Neural progenitor cell (in vitro differentiated cells): Measurements from ENCODE around the gene DISP1. TPM values are rescaled to one million over a fixed set of nuclear protein-coding genes. Genes with fewer than 3 reads are reported as not detected.

Source experiments
- DNase-seq: peaks from one replicate; pipeline ENCODE4 v3.0.0-alpha.2; 2016; ENCODE audit warnings: low spot score
- H2AFZ ChIP-seq: fragments of 200-600 bp; sonication (generic); replicated peaks from 2 replicates; pipeline ENCODE4 v1.6.1; 2016; ENCODE audit warnings: antibody characterized with exemption
- H3F3A ChIP-seq: fragments of 200-600 bp; sonication (generic); 2 replicates; pipeline ENCODE4 v1.6.1; 2016; ENCODE audit warnings: antibody characterized with exemption, low read depth
- H3K27ac ChIP-seq: fragments of 200-600 bp; sonication (generic); 2 replicates; pipeline ENCODE4 v1.5.1; 2016; ENCODE audit warnings: mild to moderate bottlenecking
- H3K27me3 ChIP-seq: fragments of 200-600 bp; sonication (generic); 2 replicates; pipeline ENCODE4 v1.6.1; 2016; ENCODE audit warnings: mild to moderate bottlenecking, moderate library complexity
- H3K36me3 ChIP-seq: fragments of 200-600 bp; sonication (generic); 2 replicates; pipeline ENCODE4 v1.5.1; 2016
- H3K4me1 ChIP-seq: fragments of 200-600 bp; sonication (generic); 2 replicates; pipeline ENCODE4 v1.6.1; 2016; ENCODE audit warnings: mixed run types
- H3K4me2 ChIP-seq: fragments of 200-600 bp; sonication (generic); 2 replicates; pipeline ENCODE4 v1.6.1; 2016
- H3K4me3 ChIP-seq: fragments of 200-600 bp; sonication (generic); 2 replicates; pipeline ENCODE4 v1.5.1; 2016
- H3K79me2 ChIP-seq: fragments of 200-600 bp; sonication (generic); 2 replicates; pipeline ENCODE4 v1.6.1; 2016; ENCODE audit warnings: low read depth
- H3K9ac ChIP-seq: fragments of 200-600 bp; sonication (generic); 2 replicates; pipeline ENCODE4 v1.6.1; 2016
- H3K9me3 ChIP-seq: fragments of 200-600 bp; sonication (generic); 2 replicates; pipeline ENCODE4 v1.5.1; 2016; ENCODE audit warnings: low read depth
- H4K20me1 ChIP-seq: fragments of 200-600 bp; sonication (generic); 2 replicates; pipeline ENCODE4 v1.6.1; 2016; ENCODE audit warnings: low read depth
- H3K27ac Mint-ChIP-seq: 3 replicates; pipeline ENCODE4 v1.8.0; 2021; ENCODE audit warnings: mixed read lengths
- H3K27me3 Mint-ChIP-seq: 2 replicates; pipeline ENCODE4 v1.8.0; 2022; ENCODE audit warnings: low read depth, mild to moderate bottlenecking, inconsistent platforms, moderate library complexity, mixed read lengths; ENCODE audit not compliant: insufficient read depth
- H3K36me3 Mint-ChIP-seq: 3 replicates; pipeline ENCODE4 v1.8.0; 2021; ENCODE audit warnings: mixed read lengths
- H3K4me1 Mint-ChIP-seq: 3 replicates; pipeline ENCODE4 v1.8.0; 2021; ENCODE audit warnings: mixed read lengths
- H3K4me3 Mint-ChIP-seq: 3 replicates; pipeline ENCODE4 v1.8.0; 2021; ENCODE audit warnings: mild to moderate bottlenecking, moderate library complexity, mixed read lengths
- H3K9me3 Mint-ChIP-seq: 3 replicates; pipeline ENCODE4 v1.8.0; 2020; ENCODE audit warnings: mixed read lengths
- CTCF ChIP-seq: fragments of 200-600 bp; sonication (generic); IDR thresholded peaks from 2 replicates; pipeline ENCODE4 v1.5.1; 2017; ENCODE audit warnings: antibody characterized with exemption, mild to moderate bottlenecking
- EZH2 ChIP-seq: fragments of 200-600 bp; sonication (generic); IDR thresholded peaks from 2 replicates; pipeline ENCODE4 v1.6.1; 2017; ENCODE audit warnings: antibody characterized with exemption, mild to moderate bottlenecking, moderate library complexity
- EZH2phosphoT487 ChIP-seq: fragments of 200-600 bp; sonication (generic); IDR thresholded peaks from 2 replicates; pipeline ENCODE4 v1.6.1; 2017; ENCODE audit warnings: antibody characterized with exemption
- total RNA-seq: library from RNA; depleted of rRNA; stranded (reverse); fragments of >200 nt; gene quantifications from 2 replicates; pipeline ENCODE4 v1.2.3, GENCODE V29; 2015; ENCODE audit warnings: low replicate concordance

DISP1 gene
- total RNA-seq, 1 donor from 2014 or later, result 6.5 TPM

DNA sequence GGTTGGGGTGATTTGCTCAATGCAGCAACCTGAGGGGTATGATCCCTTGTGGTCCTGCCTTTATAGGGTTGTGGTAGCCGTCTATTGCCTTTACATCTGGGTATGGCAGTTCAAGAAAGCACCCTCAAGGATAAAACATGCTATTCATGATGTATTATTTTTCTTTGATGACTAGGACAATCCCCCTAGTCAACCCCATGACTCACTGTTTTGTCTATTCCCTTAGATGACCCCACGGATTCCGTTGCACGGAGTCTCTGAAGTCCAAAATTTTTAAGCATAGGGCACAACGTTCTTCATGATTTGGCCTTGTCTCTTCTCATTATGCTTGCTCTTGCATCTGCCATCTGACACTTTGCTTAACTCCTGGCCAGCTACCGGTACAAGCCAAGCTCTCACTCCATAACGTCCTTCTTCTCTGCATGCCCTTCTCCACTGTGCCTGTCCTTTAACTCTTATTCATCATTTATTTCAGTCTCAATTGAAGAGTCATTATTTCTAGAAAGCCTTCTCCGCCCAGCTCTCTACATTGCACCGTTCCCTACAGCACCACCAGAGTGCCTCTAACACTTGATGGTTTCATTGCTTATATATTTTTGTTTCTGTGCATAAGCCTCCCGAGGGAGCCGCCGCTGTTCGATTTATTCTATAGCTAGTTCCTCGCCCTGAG is 838 bp upstream of the DISP1 start:
- Mint-ChIP-seq H3K27me3 (no peaks in the 10 kb centered on the region), H3K36me3 (peaks cover under 1% of the 10 kb centered on the region), H3K9me3 (no peaks in the 10 kb centered on the region), H3K4me3 (peak overlapping the region; percentile 88), H3K4me1 (peaks cover 27% of the 10 kb centered on the region), H3K27ac (peak overlapping the region; percentile 43)
- peaks cover 15% of the 10 kb centered on the region for H3K4me1 ChIP-seq
- H3K27ac ChIP-seq, result no peak overlapping the region
- H3K9me3 ChIP-seq, result no peaks in the 10 kb centered on the region
- no peaks in the 10 kb centered on the region for H4K20me1 ChIP-seq
- DNase-seq, result no peak
- H3K36me3 ChIP-seq, result no peaks in the 10 kb centered on the region
- no peak overlapping the region for H3K9ac ChIP-seq
- peak overlapping the region; percentile 79 for H2AFZ ChIP-seq
- peaks cover 36% of the 10 kb centered on the region for H3K79me2 ChIP-seq
- H3K4me3 ChIP-seq, result peak overlapping the region; percentile 75
- peaks cover 17% of the 10 kb centered on the region for H3F3A ChIP-seq
- TF ChIP-seq EZH2phosphoT487 (no peak), CTCF (no peak), EZH2 (no peak)
- H3K27me3 ChIP-seq, result peaks cover 8% of the 10 kb centered on the region
- peak overlapping the region; percentile 84 for H3K4me2 ChIP-seq

- Mint-ChIP-seq H3K4me3 (peak overlapping the region; percentile 97), H3K27me3 (no peaks in the 10 kb centered on the region), H3K4me1 (peaks cover 27% of the 10 kb centered on the region), H3K36me3 (peaks cover 2% of the 10 kb centered on the region), H3K27ac (peak overlapping the region; percentile 94), H3K9me3 (no peaks in the 10 kb centered on the region)
- peak overlapping the region; percentile 75 for H3K4me3 ChIP-seq
- H3K79me2 ChIP-seq, result peaks cover 48% of the 10 kb centered on the region
- DNase-seq, result no peak
- H3K4me1 ChIP-seq, result peaks cover 15% of the 10 kb centered on the region
- H3K27ac ChIP-seq, result peak overlapping the region; percentile 60
- no peaks in the 10 kb centered on the region for H4K20me1 ChIP-seq
- peaks cover 8% of the 10 kb centered on the region for H3K27me3 ChIP-seq
- H2AFZ ChIP-seq, result peak overlapping the region; percentile 82
- peak overlapping the region; percentile 84 for H3K4me2 ChIP-seq
- no peaks in the 10 kb centered on the region for H3K9me3 ChIP-seq
- H3F3A ChIP-seq, result peaks cover 17% of the 10 kb centered on the region
- peak overlapping the region; percentile 56 for H3K9ac ChIP-seq
- TF ChIP-seq EZH2 (no peak), EZH2phosphoT487 (no peak), CTCF (no peak)
- H3K36me3 ChIP-seq, result no peaks in the 10 kb centered on the region
These were observed 564 bp downstream of the DISP1 start for GRCh38 chr1:222815440-222815765.

GRCh38 chr1:222817529-222817928 is 2.7 kb downstream of the DISP1 start:
- Histone ChIP-seq H3K4me1 (peaks cover 15% of the 10 kb centered on the region), H3K27ac (no peak overlapping the region), H3K4me3 (no peak overlapping the region), H3F3A (peaks cover 17% of the 10 kb centered on the region), H3K79me2 (peaks cover 67% of the 10 kb centered on the region), H3K27me3 (peaks cover 2% of the 10 kb centered on the region), H3K4me2 (no peak overlapping the region), H4K20me1 (no peaks in the 10 kb centered on the region), H3K36me3 (no peaks in the 10 kb centered on the region), H3K9ac (no peak overlapping the region), H2AFZ (no peak overlapping the region), H3K9me3 (no peaks in the 10 kb centered on the region)
- H3K36me3 Mint-ChIP-seq, result peaks cover 4% of the 10 kb centered on the region
- no peak overlapping the region for H3K4me3 Mint-ChIP-seq
- no peak for DNase-seq
- TF ChIP-seq EZH2 (no peak), EZH2phosphoT487 (no peak), CTCF (no peak)
- H3K27me3 Mint-ChIP-seq, result no peaks in the 10 kb centered on the region
- H3K27ac Mint-ChIP-seq, result no peak overlapping the region
- H3K4me1 Mint-ChIP-seq, result peaks cover 31% of the 10 kb centered on the region
- H3K9me3 Mint-ChIP-seq, result no peaks in the 10 kb centered on the region
